ENCODE results near the gene KDM5B. TPM values are rescaled to one million over a fixed set of nuclear protein-coding genes. Genes with fewer than 3 reads are reported as not detected.

KDM5B gene
- total RNA-seq, 1 experiment from 2014 or later, result 22.2 TPM

Other genes starting within 250 kb of the KDM5B start
- gene SYT2, start 98.0 kb downstream of the KDM5B start, total RNA-seq (2014; rRNA removed; shearing (Covaris generic)), result not detected in 2 replicates
- not detected in 2 replicates for gene PCAT6, start 2.5 kb upstream of the KDM5B start, total RNA-seq (2014; rRNA removed; shearing (Covaris generic))
- 5.2 and 7.1 TPM in 2 replicates for gene RABIF, start 80.7 kb upstream of the KDM5B start, total RNA-seq (2014; rRNA removed; shearing (Covaris generic))
- 33.4 and 46.5 TPM in 2 replicates for gene KLHL12, start 118.8 kb upstream of the KDM5B start, total RNA-seq (2014; rRNA removed; shearing (Covaris generic))
- gene ADIPOR1, start 149.9 kb upstream of the KDM5B start, total RNA-seq (2014; rRNA removed; shearing (Covaris generic)), result 69.1 and 74.6 TPM in 2 replicates
- 29.2 and 43.4 TPM in 2 replicates for gene CYB5R1, start 158.8 kb upstream of the KDM5B start, total RNA-seq (2014; rRNA removed; shearing (Covaris generic))
- gene TMEM183A, start 199.0 kb upstream of the KDM5B start, total RNA-seq (2014; rRNA removed; shearing (Covaris generic)), result 177 and 200 TPM in 2 replicates
- gene PPFIA4, start 218.1 kb upstream of the KDM5B start, total RNA-seq (2014; rRNA removed; shearing (Covaris generic)), result 2.1 and 3.4 TPM in 2 replicates